Fibroblast of villous mesenchyme (primary cell): Measurements from ENCODE around the gene ALDH4A1. TPM values are rescaled to one million over a fixed set of nuclear protein-coding genes. Genes with fewer than 3 reads are reported as not detected.

Experiments used
- DNase-seq: peaks from one replicate; pipeline ENCODE4 v3.0.0-alpha.2; 2010; ENCODE audit warnings: low read depth
- H3K4me3 ChIP-seq: 2 replicates; pipeline ENCODE4 v1.5.1; 2011; ENCODE audit warnings: low read depth, mild to moderate bottlenecking, low read length
- CTCF ChIP-seq: IDR thresholded peaks from 2 replicates; pipeline ENCODE4 v1.5.1; 2012; ENCODE audit warnings: low read depth, mild to moderate bottlenecking, low read length; ENCODE audit not compliant: insufficient read depth
- total RNA-seq: library from RNA; depleted of rRNA; stranded (reverse); fragments of >200 nt; gene quantifications from 2 replicates; pipeline ENCODE4 v1.2.3, GENCODE V29; 2012

Gene ALDH4A1
- total RNA-seq, 1 donor = 13.0 TPM

GRCh38 chr1:18866314-18866713 is 36.0 kb downstream of the ALDH4A1 start:
- TF ChIP-seq CTCF = no peak
- no peak overlapping the region for H3K4me3 ChIP-seq
- no peak for DNase-seq

GRCh38 chr1:18865176-18865575 is 37.2 kb downstream of the ALDH4A1 start:
- no peak overlapping the region for H3K4me3 ChIP-seq
- DNase-seq = no peak
- TF ChIP-seq CTCF = no peak

- no peak overlapping the region for H3K4me3 ChIP-seq
Measured at GRCh38 chr1:18861590-18861989, 40.8 kb downstream of the ALDH4A1 start.

GRCh38 chr1:18861082-18861481 is 41.3 kb downstream of the ALDH4A1 start:
- no peak for DNase-seq
- TF ChIP-seq CTCF = no peak
- H3K4me3 ChIP-seq = no peak overlapping the region

More at GRCh38 chr1:18861590-18861989, 40.8 kb downstream of the ALDH4A1 start:
- TF ChIP-seq CTCF = no peak
- no peak for DNase-seq

GRCh38 chr1:18859560-18859959 is 42.8 kb downstream of the ALDH4A1 start, which contains the start of gene TAS1R2:
TAS1R2 (minus strand) TSS chr1:18859660; CDS start chr1:18859660, 0 bp downstream.
- no peak for DNase-seq
- no peak within 1 kb of the TSS for H3K4me3 ChIP-seq
- no peak for TF ChIP-seq CTCF

- no peak overlapping the region for H3K4me3 ChIP-seq
- no peak for DNase-seq
- no peak for TF ChIP-seq CTCF
Measured at GRCh38 chr1:18858070-18858688, 44.2 kb downstream of the ALDH4A1 start.

- no peak overlapping the region for H3K4me3 ChIP-seq
- DNase-seq = no peak
- no peak for TF ChIP-seq CTCF
Measured at GRCh38 chr1:18856435-18856834, 45.9 kb downstream of the ALDH4A1 start.
